Kidney (tissue), 14 donors: ENCODE results near the gene ABLIM2. TPM values are rescaled to one million over a fixed set of nuclear protein-coding genes. Genes with fewer than 3 reads are reported as not detected.

Experiments used
- DNase-seq, 5 donors: peaks; one replicate each; pipeline ENCODE4 v3.0.0-alpha.2; 2013 to 2020
- FAIRE-seq: peaks from 2 replicates; lab custom pipeline; 2012; peaks lifted over from hg19 to GRCh38; lab: Jason Lieb, UNC
- H3K27ac ChIP-seq, 2 donors: one replicate each; pipeline ENCODE4 v1.7.0; 2013; ENCODE audit warnings: low read depth in 2 of 2, low read length in 2 of 2, inconsistent platforms in 1 of 2
- H3K27me3 ChIP-seq: one replicate; pipeline ENCODE4 v1.7.1; 2013; ENCODE audit warnings: low read length, inconsistent platforms; ENCODE audit not compliant: control insufficient read depth, insufficient read depth
- H3K36me3 ChIP-seq, 3 donors: one replicate each; pipeline versions ENCODE4 v1.7.0 to v1.7.1; 2013; ENCODE audit warnings: low read length in 3 of 3, control low read depth in 1 of 3, inconsistent platforms in 1 of 3; ENCODE audit not compliant: insufficient read depth in 3 of 3, control insufficient read depth in 2 of 3
- H3K4me1 ChIP-seq, 3 donors: one replicate each; pipeline versions ENCODE4 v1.7.0 to v1.7.1; 2013; ENCODE audit warnings: low read length in 3 of 3, inconsistent platforms in 1 of 3, low read depth in 1 of 3; ENCODE audit not compliant: control insufficient read depth in 2 of 3, insufficient read depth in 2 of 3
- H3K4me3 ChIP-seq, 3 donors: one replicate each; pipeline versions ENCODE4 v1.7.0 to v1.8.1; 2013; ENCODE audit warnings: low read length in 3 of 3, control low read depth in 1 of 3, inconsistent platforms in 1 of 3
- H3K9ac ChIP-seq, 3 donors: one replicate each; pipeline versions ENCODE4 v1.7.0 to v1.7.1; 2013; ENCODE audit warnings: low read length in 3 of 3, control low read depth in 1 of 3, inconsistent platforms in 1 of 3
- H3K9me3 ChIP-seq, 3 donors: one replicate each; pipeline versions ENCODE4 v1.7.0 to v1.7.1; 2013; ENCODE audit warnings: low read length in 3 of 3, control low read depth in 1 of 3, inconsistent platforms in 1 of 3; ENCODE audit not compliant: control insufficient read depth in 2 of 3, insufficient read depth in 1 of 3
- CTCF ChIP-seq: IDR thresholded peaks from 3 replicates; pipeline ENCODE4 v1.5.1; 2012; ENCODE audit warnings: mild to moderate bottlenecking, moderate library complexity, borderline replicate concordance; ENCODE audit not compliant: insufficient read depth; ENCODE audit errors: extremely low read depth
- intact Hi-C: fragments of 100-400 bp; cut with DNase I; formaldehyde crosslinking; loops from one replicate; pipeline ENCODE4 v1.11.1; 2022
- polyA plus RNA-seq: library from polyadenylated mRNA; stranded (reverse); fragments of 350-450 nt; fragmentation: Illumina TruSeq; extraction: RNeasy Lipid Tissue Mini Kit (QIAGEN cat#74804); gene quantifications from one replicate; pipeline ENCODE4 v1.2.3, GENCODE V29; 2014; ENCODE audit warnings: low read depth, low replicate concordance; ENCODE audit not compliant: insufficient read depth
- total RNA-seq: library from RNA; stranded (reverse); fragmentation: NEBNext Ultra II Directional; extraction: Animal tissue kit (Norgen Biotek cat#: 25700); gene quantifications from one replicate; pipeline ENCODE4 v1.2.1, GENCODE V29; 2021
- donor health status: control.
- donor health status: control.
- donor health status: control.
- donor health status: control.
- donor health status: control.
- donor health status: DM: yes; HTN: yes; CAD: no.
- donor health status: Normal renal cell carcinoma (clear cell type).

Gene ABLIM2
- total and polyA plus RNA-seq, 2 donors from 2014 or later: 9.5 to 23.3 TPM

- Histone ChIP-seq H3K4me3 (no peak overlapping the region), H3K27ac (no peak overlapping the region), H3K27me3 (no peaks in the 10 kb centered on the region), H3K9ac (no peak overlapping the region), H3K4me1 (peaks cover 0 to 5% (median 0%) of the 10 kb centered on the region in 3 donors), H3K36me3 (no peaks in the 10 kb centered on the region), H3K9me3 (no peaks in the 10 kb centered on the region)
- FAIRE-seq: no peak
- TF ChIP-seq CTCF: no peak
- peak in 1 of 5 donors; percentile 45 for DNase-seq
- intact Hi-C loops: no loop called here
Observed at GRCh38 chr4:8115916-8116315, 42.7 kb downstream of the ABLIM2 start.

GRCh38 chr4:8115203-8115520 is 43.5 kb downstream of the ABLIM2 start:
- H3K9ac ChIP-seq: no peak overlapping the region
- no peaks in the 10 kb centered on the region for H3K27me3 ChIP-seq
- no peaks in the 10 kb centered on the region for H3K36me3 ChIP-seq
- intact Hi-C loops: no loop called here
- peaks cover 0 to 5% (median 0%) of the 10 kb centered on the region in 3 donors for H3K4me1 ChIP-seq
- TF ChIP-seq CTCF: no peak
- no peak overlapping the region for H3K4me3 ChIP-seq
- no peaks in the 10 kb centered on the region for H3K9me3 ChIP-seq
- H3K27ac ChIP-seq: no peak overlapping the region
- peak in 1 of 5 donors; percentile 44 for DNase-seq
- FAIRE-seq: no peak

GRCh38 chr4:8114456-8115202 is 44.0 kb downstream of the ABLIM2 start:
- Histone ChIP-seq H3K4me3 (no peak overlapping the region), H3K27ac (no peak overlapping the region), H3K9ac (no peak overlapping the region), H3K9me3 (no peaks in the 10 kb centered on the region), H3K27me3 (no peaks in the 10 kb centered on the region), H3K4me1 (peaks cover 0 to 5% (median 0%) of the 10 kb centered on the region in 3 donors), H3K36me3 (no peaks in the 10 kb centered on the region)
- DNase-seq: peak in 1 of 5 donors; percentile 50
- FAIRE-seq: no peak
- no peak for TF ChIP-seq CTCF
- intact Hi-C loops: no loop called here
